ENCODE data around the gene ASTN1. TPM values are rescaled to one million over a fixed set of nuclear protein-coding genes. Genes with fewer than 3 reads are reported as not detected.

ASTN1 gene
- total RNA-seq, 1 experiment from 2014 or later: 0.42 TPM

DNA sequence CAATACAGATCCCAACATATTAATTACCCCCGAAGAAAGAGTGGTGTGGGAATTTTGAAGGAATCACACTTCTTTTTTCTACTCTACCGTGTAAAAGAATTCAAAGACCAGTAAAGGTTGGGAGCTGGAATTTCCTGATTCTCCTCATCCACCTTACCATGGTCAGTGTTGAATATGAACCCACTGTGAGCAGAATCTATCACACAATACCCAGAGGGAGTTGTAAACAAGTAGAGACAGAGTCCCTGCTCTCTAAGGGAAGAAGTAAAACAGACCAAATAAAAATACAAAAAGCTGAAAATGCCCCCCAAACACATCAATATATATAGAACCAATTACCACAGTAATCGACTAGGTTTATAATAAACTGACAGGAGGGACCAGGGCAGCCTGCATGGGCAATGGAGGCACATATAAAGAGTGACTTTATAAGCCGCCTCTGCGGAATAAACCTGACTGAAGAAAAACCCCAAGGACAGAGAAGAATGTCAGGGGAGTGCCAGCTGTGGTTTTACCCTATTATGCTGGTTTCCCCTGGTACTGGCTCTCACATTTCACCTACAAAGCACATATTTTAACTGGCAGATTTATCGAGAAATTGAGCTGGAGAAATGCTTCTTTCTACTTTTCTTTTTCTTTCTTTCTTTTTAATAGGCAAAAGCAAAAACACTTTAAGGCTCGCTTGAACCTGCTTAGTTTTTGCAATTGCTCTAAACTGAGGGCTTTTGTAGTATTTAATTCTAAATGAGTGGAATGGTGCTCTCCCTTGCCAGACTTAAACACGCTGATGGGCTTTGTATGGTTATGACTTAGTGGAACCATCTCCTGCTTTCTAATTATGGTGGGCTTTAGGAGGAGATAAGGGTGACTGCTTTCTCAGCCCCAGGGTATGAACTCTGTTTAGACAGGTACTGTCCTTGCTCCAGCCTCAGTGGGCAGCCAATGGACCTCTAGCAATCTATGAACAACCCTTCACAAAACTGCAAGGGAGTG is 244.8 kb downstream of the ASTN1 start:
- Histone ChIP-seq H3K36me3 (ENCODE audit: control insufficient read depth in 1 of 2, insufficient read depth in 2 of 2, low read length in 2 of 2) (no peaks in the 10 kb centered on the region), H3K4me3 (replicated peaks in 1 of 2; ENCODE audit: low read depth in 1 of 2, low read length in 2 of 2) (no peak overlapping the region), H3K4me2 (ENCODE audit: low read length) (no peak overlapping the region), H2AFZ (ENCODE audit: low read depth, low read length, poor library complexity, severe bottlenecking) (no peak overlapping the region), H3K9me2 (ENCODE audit: insufficient read depth) (no peaks in the 10 kb centered on the region), H3K27me3 (ENCODE audit: insufficient read depth, low read length) (peaks cover 26% of the 10 kb centered on the region; the same call in 1 of the 2 replicates), H3K9ac (ENCODE audit: low read length) (no peak overlapping the region), H4K20me1 (ENCODE audit: insufficient read depth) (no peaks in the 10 kb centered on the region), H3K9me3 (ENCODE audit: control insufficient read depth in 1 of 2, insufficient read depth in 1 of 2, low read depth in 1 of 2, low read length in 2 of 2) (no peaks in the 10 kb centered on the region), H3K79me2 (ENCODE audit: insufficient read depth, low read length) (no peaks in the 10 kb centered on the region), H3K4me1 (ENCODE audit: control insufficient read depth in 1 of 2, insufficient read depth in 2 of 2, low read length in 2 of 2) (no peaks in the 10 kb centered on the region), H3K27ac (ENCODE audit: low read depth, low read length) (no peak overlapping the region)
- ChIA-PET CTCF (no interaction called here), POLR2A (no interaction called here), RAD21 (ENCODE audit: low non-redundant PET in 1 of 2, low total read pairs in 2 of 2, uncharacterized antibody in 2 of 2, unreplicated experiment in 2 of 2) (no interaction called here)
- TF ChIP-seq, protein P1, sequence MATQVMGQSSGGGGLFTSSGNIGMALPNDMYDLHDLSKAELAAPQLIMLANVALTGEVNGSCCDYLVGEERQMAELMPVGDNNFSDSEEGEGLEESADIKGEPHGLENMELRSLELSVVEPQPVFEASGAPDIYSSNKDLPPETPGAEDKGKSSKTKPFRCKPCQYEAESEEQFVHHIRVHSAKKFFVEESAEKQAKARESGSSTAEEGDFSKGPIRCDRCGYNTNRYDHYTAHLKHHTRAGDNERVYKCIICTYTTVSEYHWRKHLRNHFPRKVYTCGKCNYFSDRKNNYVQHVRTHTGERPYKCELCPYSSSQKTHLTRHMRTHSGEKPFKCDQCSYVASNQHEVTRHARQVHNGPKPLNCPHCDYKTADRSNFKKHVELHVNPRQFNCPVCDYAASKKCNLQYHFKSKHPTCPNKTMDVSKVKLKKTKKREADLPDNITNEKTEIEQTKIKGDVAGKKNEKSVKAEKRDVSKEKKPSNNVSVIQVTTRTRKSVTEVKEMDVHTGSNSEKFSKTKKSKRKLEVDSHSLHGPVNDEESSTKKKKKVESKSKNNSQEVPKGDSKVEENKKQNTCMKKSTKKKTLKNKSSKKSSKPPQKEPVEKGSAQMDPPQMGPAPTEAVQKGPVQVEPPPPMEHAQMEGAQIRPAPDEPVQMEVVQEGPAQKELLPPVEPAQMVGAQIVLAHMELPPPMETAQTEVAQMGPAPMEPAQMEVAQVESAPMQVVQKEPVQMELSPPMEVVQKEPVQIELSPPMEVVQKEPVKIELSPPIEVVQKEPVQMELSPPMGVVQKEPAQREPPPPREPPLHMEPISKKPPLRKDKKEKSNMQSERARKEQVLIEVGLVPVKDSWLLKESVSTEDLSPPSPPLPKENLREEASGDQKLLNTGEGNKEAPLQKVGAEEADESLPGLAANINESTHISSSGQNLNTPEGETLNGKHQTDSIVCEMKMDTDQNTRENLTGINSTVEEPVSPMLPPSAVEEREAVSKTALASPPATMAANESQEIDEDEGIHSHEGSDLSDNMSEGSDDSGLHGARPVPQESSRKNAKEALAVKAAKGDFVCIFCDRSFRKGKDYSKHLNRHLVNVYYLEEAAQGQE (IDR thresholded peaks at IDR 0.05; ENCODE audit: low read depth): no peak
- TF ChIP-seq EZH2phosphoT487 (IDR thresholded peaks at IDR 0.05; ENCODE audit: borderline replicate concordance): no peak
- TF ChIP-seq EGR1 (IDR thresholded peaks at IDR 0.05; ENCODE audit: low read depth): no peak
- TF ChIP-seq YY1 (IDR thresholded peaks at IDR 0.05; ENCODE audit: extremely low read depth, insufficient replicate concordance, low read depth, low read length): no peak
- TF ChIP-seq, protein P2, sequence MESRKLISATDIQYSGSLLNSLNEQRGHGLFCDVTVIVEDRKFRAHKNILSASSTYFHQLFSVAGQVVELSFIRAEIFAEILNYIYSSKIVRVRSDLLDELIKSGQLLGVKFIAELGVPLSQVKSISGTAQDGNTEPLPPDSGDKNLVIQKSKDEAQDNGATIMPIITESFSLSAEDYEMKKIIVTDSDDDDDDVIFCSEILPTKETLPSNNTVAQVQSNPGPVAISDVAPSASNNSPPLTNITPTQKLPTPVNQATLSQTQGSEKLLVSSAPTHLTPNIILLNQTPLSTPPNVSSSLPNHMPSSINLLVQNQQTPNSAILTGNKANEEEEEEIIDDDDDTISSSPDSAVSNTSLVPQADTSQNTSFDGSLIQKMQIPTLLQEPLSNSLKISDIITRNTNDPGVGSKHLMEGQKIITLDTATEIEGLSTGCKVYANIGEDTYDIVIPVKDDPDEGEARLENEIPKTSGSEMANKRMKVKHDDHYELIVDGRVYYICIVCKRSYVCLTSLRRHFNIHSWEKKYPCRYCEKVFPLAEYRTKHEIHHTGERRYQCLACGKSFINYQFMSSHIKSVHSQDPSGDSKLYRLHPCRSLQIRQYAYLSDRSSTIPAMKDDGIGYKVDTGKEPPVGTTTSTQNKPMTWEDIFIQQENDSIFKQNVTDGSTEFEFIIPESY (IDR thresholded peaks at IDR 0.05; ENCODE audit: extremely low read depth, insufficient replicate concordance, low read length): no peak
- no peak for TF ChIP-seq POLR2A (IDR thresholded peaks at IDR 0.05; ENCODE audit: borderline replicate concordance, extremely low read depth, insufficient read depth, insufficient read length)
- no peak for TF ChIP-seq SP1 (IDR thresholded peaks at IDR 0.05; ENCODE audit: low read depth)
- no peak for TF ChIP-seq JUND (IDR thresholded peaks at IDR 0.05)
- TF ChIP-seq SIN3A (IDR thresholded peaks at IDR 0.05; ENCODE audit: low read depth): no peak
- TF ChIP-seq CBX3 (IDR thresholded peaks at IDR 0.05; ENCODE audit: low read depth): no peak
- TF ChIP-seq TCF7L2 (IDR thresholded peaks at IDR 0.05; ENCODE audit: borderline replicate concordance, extremely low read depth, insufficient read depth, insufficient read length): no peak
- TF ChIP-seq EZH2 (IDR thresholded peaks at IDR 0.05): no peak
- no peak for TF ChIP-seq RAD21 (IDR thresholded peaks at IDR 0.05; ENCODE audit: low read depth)
- no peak for TF ChIP-seq SRF (IDR thresholded peaks at IDR 0.05; ENCODE audit: low read depth)
- TF ChIP-seq ZFX (IDR thresholded peaks at IDR 0.05): no peak
- TF ChIP-seq POLR2AphosphoS5 (IDR thresholded peaks at IDR 0.05; ENCODE audit: low read depth, low read length): no peak
- no peak for TF ChIP-seq CTCF (IDR thresholded peaks at IDR 0.05 in 2 of 3, conservative IDR thresholded peaks at IDR 0.05 in 1 of 3; ENCODE audit: borderline replicate concordance in 1 of 3, insufficient read depth in 1 of 3, low read depth in 2 of 3, low read length in 2 of 3)
- intact Hi-C loops (cut with micrococcal nuclease): no loop called here
- ATAC-seq (no peak), DNase-seq (ENCODE audit: low read depth, low spot score) (no peak)
- no TSS peak for BruUV-seq (replicated peaks)

Measured in HCT116 (cell line).